SJSA1 (cell line): ENCODE results near the gene NBPF9. TPM values are rescaled to one million over a fixed set of nuclear protein-coding genes. Genes with fewer than 3 reads are reported as not detected.
"Not testable (repeated sequence)": the region's sequence is repeated elsewhere in the genome, so short reads cannot be mapped to it uniquely, and the experiment has no call there.

Experiments used
- DNase-seq, 2 experiments: peaks; one replicate each; pipeline ENCODE4 v3.0.0-alpha.2; 2015 to 2020; ENCODE audit warnings: low spot score in 2 of 2, low read depth in 1 of 2
- H3K27ac ChIP-seq: fragments of 250-450 bp; sonication (Bioruptor Pico); 2 replicates; pipeline ENCODE4 v1.5.1; 2020; ENCODE audit warnings: mild to moderate bottlenecking, moderate library complexity
- H3K27me3 ChIP-seq: fragments of 250-450 bp; sonication (Bioruptor Pico); replicated peaks from 2 replicates; pipeline ENCODE4 v1.5.1; 2020; ENCODE audit warnings: mild to moderate bottlenecking, moderate library complexity
- H3K36me3 ChIP-seq: fragments of 250-450 bp; sonication (Bioruptor Pico); 2 replicates; pipeline ENCODE4 v1.5.1; 2020; ENCODE audit warnings: mild to moderate bottlenecking
- H3K4me1 ChIP-seq: fragments of 250-450 bp; sonication (Bioruptor Pico); replicated peaks from 2 replicates; pipeline ENCODE4 v1.6.1; 2021; ENCODE audit warnings: mild to moderate bottlenecking
- H3K4me3 ChIP-seq: fragments of 250-450 bp; sonication (Bioruptor Pico); 2 replicates; pipeline ENCODE4 v1.5.1; 2020; ENCODE audit warnings: mild to moderate bottlenecking
- H3K9me3 ChIP-seq: fragments of 250-450 bp; sonication (Bioruptor Pico); replicated peaks from 2 replicates; pipeline ENCODE4 v1.5.1; 2020; ENCODE audit warnings: mild to moderate bottlenecking
- total RNA-seq: library from RNA; depleted of rRNA; stranded (reverse); fragments of >200 nt; shearing (Covaris generic); gene quantifications from 2 replicates; pipeline ENCODE4 v1.2.3, GENCODE V29; 2014

NBPF9 gene
- total RNA-seq, 1 experiment from 2014 or later: 18.3 TPM

DNA sequence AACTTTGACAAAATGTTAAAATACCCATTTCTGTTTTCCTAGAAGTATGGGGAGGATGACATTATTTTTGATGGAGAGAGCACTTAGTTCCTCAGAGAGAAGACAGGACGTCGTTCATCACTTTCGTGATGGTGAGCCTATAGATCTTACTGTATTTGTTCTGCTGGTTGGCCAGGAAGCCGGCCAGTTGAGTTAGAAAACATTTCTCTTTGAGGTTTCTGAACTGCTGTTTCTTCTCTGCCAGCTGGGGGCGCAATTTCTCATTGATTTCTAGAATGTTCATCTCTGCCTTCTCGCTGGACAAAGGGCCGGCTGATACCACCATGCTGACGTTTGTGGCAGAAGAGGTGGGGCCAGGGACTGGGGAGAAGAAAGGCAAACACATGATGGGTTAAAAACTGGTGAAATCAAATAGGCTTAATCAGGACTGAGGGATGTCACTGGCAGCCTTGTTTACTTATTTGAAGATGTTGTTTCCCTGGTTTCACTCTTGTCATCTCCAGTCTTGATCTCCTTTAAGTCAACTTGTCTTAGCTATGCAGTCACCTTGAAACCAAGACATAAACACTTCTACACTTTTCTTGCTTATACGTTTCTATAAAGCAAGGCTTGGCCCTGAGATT, 27.7 kb downstream of the NBPF9 start:
- not testable (repeated sequence) for H3K36me3 ChIP-seq, H3K4me1 ChIP-seq, H3K4me3 ChIP-seq, H3K9me3 ChIP-seq, H3K27ac ChIP-seq, H3K27me3 ChIP-seq, DNase-seq

DNA sequence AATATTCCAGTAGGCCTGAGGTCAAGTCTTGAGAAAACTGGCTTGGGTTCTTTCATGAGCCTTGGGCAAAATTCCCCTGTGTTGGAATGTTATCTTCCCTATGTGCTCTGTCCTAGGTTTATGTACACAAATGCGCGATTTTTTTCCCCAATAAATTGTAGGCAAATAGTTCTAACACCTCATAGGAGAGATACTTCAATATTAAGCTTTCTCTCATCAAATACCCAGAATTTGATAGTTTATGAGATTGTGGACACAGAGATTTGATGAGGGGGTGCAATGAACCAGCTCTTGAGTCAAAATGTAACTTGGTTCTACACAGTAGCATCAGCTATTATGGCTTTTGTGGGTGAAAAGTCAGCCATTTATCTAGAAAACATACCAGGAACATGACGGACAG, 38.7 kb downstream of the NBPF9 start:
- DNase-seq, H3K27ac ChIP-seq: not testable (repeated sequence)

DNA sequence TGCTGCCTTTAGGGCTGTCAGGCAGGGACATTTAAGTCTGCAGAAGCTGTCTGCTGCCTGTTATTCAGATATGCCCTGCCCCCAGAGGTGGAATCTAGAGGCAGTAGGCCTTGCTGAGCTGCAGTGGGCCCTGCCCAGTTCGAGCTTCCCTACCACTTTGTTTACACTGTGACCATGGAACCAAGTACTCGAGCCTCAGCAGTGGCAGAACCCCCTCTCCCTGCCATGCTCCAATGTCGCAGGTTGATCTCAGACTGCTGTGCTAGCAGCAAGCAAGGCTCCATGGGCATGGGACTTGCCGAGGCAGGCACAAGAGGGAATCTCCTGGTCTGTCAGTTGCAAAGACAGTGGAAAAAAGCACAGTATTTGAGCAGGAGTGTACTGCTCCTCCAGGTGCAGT, 60.3 kb downstream of the NBPF9 start:
- not testable (repeated sequence) for H3K27me3 ChIP-seq, H3K27ac ChIP-seq, H3K4me3 ChIP-seq, H3K9me3 ChIP-seq, DNase-seq, H3K4me1 ChIP-seq, H3K36me3 ChIP-seq

More for the DNA sequence above, 38.7 kb downstream of the NBPF9 start:
- H3K9me3 ChIP-seq, H3K4me3 ChIP-seq, H3K36me3 ChIP-seq, H3K4me1 ChIP-seq, H3K27me3 ChIP-seq: not testable (repeated sequence)

DNA sequence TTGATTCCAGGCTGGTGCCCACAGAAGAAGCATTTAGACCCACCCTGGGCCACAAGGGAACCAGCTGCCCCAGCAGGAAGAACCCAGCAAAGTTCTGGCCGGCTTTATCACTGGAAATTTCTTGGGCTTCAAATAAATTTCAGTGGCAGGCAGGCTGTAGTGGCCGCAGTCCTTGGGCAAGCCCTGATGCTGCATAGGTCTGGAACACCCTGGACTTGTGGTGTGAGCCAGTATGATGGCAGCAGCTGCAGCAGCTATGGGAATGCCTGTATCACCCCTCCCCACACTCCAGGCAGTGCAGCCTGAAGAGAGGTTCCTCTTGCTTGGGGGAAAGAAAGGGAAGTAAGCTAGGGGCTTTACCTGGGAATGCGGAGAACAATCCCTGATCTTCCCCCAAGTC, 69.4 kb downstream of the NBPF9 start:
- not testable (repeated sequence) for H3K27me3 ChIP-seq, H3K36me3 ChIP-seq, H3K4me3 ChIP-seq, H3K27ac ChIP-seq, H3K4me1 ChIP-seq, DNase-seq, H3K9me3 ChIP-seq

DNA sequence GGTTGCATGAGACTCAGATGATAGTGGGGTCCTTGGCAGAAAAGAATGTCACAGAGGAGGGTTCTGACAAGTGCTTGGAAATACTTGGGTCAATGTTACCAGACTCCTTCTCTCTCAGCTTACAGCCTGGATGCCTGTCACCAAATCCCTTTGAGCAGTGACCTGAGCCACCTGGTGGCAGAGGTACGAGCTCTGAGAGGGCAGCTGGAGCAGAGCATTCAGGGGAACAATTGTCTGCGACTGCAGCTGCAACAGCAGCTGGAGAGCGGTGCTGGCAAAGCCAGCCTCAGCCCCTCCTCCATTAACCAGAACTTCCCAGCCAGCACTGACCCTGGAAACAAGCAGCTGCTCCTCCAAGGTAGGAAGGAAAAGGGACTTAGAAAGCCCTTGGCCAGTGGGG, 79.0 kb downstream of the NBPF9 start:
- H3K27ac ChIP-seq, H3K4me3 ChIP-seq, H3K9me3 ChIP-seq, H3K4me1 ChIP-seq, DNase-seq, H3K27me3 ChIP-seq, H3K36me3 ChIP-seq: not testable (repeated sequence)

DNA sequence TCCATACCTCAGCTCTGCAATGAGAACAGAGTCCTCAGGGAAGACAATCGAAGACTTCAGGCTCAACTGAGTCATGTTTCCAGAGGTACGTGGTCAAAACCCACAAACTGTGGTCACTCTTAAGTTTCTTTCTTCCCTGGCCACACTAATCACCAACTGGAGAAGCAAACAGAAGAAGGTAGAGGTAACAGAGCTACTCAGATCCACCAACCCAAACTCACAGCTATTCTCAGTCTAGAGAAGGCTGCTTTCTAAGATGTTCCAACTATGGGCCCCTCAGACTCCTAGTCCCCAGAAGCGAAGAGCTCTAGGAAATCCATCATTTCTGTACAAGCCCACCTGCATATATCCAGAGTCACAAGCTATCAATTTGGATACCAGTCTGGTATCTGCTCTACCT, 84.8 kb downstream of the NBPF9 start:
- not testable (repeated sequence) for H3K27ac ChIP-seq, H3K27me3 ChIP-seq, H3K36me3 ChIP-seq, H3K9me3 ChIP-seq, H3K4me1 ChIP-seq, H3K4me3 ChIP-seq, DNase-seq

DNA sequence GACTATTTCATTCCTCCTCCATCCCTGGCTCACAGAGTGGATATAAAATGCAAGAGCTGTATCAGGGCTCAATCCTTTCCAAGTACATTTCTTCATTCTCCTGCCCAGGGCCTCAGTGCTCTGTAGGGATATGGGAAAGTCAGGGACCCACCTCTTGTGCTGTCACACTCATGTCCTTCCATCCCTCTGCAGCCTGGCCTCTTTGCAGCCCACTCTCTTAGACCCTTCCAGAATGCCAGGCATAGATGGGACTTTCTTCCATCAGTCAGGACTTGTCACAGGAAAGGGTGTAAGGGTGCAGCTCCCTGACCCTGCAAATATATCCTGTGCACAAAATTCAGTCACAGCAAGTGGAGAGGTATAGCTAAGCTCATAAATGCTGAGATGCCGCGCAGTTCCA, 86.7 kb downstream of the NBPF9 start:
- H3K27ac ChIP-seq: not testable (repeated sequence)

DNA sequence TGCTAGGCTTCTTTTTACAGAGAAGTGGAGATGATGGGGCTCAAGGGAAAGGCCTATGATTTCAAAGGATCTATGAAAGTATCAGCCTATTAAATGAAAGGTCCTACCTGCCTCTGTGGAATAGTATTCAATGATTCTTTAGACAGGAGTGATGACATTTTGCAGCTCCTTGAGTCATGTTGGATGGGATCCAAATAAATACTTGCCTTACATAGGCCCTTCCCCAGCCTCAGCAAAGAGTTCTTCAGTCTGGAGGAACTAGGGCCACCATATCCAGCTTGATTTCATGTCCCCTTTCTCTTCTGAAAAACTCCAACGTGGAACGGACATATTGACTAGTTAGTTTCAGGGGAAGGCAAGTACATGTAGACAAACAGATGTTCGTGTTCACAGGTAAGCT, 87.8 kb downstream of the NBPF9 start:
- H3K27ac ChIP-seq, H3K27me3 ChIP-seq, H3K4me1 ChIP-seq, H3K4me3 ChIP-seq, DNase-seq, H3K9me3 ChIP-seq, H3K36me3 ChIP-seq: not testable (repeated sequence)

More for the DNA sequence above, 86.7 kb downstream of the NBPF9 start:
- H3K27me3 ChIP-seq, H3K9me3 ChIP-seq, H3K36me3 ChIP-seq, H3K4me3 ChIP-seq, DNase-seq, H3K4me1 ChIP-seq: not testable (repeated sequence)

DNA sequence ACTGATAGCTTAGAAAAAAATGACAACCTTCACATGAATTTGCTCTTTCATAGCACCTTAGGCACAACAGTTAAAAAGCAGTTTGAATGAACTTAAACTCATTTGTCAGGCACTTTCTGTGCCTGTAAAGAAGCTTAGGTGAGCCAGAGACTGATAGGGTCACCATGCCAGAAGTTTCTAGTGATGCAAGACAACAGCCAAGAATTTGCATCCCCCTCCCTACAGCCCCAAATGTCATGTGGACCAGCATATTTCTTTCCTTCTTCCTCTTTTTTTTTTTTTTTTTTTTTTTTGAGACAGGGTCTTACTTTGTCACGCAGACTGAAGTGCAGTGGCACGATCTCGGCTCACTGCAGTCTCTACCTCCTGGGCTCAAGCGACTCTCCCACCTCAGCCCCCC, 89.8 kb downstream of the NBPF9 start:
- H3K27me3 ChIP-seq, H3K9me3 ChIP-seq, H3K36me3 ChIP-seq, H3K4me1 ChIP-seq, DNase-seq, H3K4me3 ChIP-seq, H3K27ac ChIP-seq: not testable (repeated sequence)

DNA sequence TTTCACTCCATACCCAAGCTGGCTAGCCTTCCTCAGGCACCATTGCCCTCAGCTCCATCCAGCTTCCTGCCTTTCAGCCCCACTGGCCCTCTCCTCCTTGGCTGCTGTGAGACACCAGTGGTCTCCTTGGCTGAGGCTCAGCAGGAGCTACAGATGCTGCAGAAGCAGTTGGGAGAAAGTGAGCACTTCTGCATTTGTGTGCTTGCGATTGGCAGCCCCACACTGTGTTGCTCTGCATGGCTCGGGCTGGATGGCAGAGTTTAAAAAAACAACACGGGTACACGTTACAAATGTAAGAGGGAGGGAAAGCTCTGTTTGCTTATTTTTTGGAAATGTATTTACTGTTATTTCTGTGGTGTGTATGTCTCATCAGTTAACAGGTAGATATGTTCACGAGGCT, 90.8 kb downstream of the NBPF9 start:
- not testable (repeated sequence) for H3K4me3 ChIP-seq, H3K36me3 ChIP-seq, DNase-seq, H3K27ac ChIP-seq, H3K4me1 ChIP-seq, H3K9me3 ChIP-seq, H3K27me3 ChIP-seq

DNA sequence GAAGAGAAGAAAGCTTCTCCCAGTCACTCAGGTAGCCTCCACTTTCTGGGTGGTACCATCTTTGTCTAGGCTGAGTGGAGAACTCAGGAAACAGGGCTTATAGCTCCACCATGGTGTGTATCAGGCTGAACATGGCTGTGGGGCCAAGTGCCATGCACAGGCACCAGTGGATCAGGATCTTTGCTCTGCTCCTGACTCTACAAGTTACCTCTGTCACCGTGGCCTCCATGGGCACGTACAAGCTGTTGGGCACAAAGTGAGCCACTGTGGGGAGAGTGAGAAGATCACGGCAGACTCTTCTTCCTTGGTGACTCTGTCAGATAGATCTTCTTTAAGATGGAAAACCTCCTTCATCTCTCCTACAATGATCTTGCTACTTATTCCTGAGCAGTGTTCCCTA, 93.6 kb downstream of the NBPF9 start:
- H3K4me3 ChIP-seq, H3K36me3 ChIP-seq, H3K4me1 ChIP-seq, H3K27me3 ChIP-seq, DNase-seq, H3K27ac ChIP-seq, H3K9me3 ChIP-seq: not testable (repeated sequence)

DNA sequence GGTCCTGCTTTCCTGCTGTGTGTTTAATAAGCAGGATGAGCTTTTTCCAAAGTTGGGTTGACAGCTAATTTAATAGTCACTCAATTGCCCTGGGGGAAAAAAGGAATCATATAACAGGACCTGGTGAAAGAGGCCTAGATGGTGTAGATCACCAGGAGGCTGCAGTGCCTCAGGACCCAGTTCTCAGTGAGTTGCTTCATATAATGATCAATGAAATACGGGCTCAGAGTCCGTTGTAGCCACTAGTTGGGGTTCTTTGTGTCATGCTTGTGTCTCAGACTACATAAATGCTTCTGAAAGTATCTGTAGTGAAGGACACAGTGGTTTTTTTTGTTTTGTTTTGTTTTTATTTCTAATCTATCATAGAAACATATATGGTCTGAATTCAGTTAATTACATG, 94.6 kb downstream of the NBPF9 start:
- not testable (repeated sequence) for H3K27ac ChIP-seq, H3K27me3 ChIP-seq, DNase-seq, H3K9me3 ChIP-seq, H3K36me3 ChIP-seq, H3K4me3 ChIP-seq, H3K4me1 ChIP-seq

DNA sequence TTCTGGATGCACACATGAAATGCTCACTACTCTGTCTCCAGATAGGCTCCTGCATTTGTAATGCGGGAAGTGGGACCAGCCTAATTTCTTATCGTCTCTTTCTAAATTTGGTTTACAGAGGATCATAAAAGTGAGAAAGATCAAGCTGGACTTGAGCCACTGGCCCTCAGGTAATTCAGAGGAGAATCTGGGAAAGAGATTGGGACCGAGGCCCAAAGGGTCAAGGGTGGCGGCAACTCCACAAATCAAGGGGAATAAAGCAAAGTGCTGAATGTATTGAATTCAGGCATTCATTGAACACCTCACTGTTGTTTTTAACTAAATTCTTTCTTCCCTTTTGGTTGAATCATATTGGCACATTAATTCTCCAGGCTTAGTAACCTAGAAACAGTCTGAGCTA, 95.0 kb downstream of the NBPF9 start:
- not testable (repeated sequence) for H3K4me1 ChIP-seq, H3K27ac ChIP-seq, H3K4me3 ChIP-seq, DNase-seq, H3K9me3 ChIP-seq, H3K36me3 ChIP-seq, H3K27me3 ChIP-seq
